NCI-H524 treated with DMSO at 0.1 percent for 48 hours (cell line): ENCODE results near the gene PDIA4.
A peak's percentile ranks its signal among the peaks of the same experiment; 100 is the strongest.

Experiments used
- DNase-seq: peaks from one replicate; lab custom pipeline; 2025; lab: John Stamatoyannopoulos, UW

PDIA4 gene

DNA sequence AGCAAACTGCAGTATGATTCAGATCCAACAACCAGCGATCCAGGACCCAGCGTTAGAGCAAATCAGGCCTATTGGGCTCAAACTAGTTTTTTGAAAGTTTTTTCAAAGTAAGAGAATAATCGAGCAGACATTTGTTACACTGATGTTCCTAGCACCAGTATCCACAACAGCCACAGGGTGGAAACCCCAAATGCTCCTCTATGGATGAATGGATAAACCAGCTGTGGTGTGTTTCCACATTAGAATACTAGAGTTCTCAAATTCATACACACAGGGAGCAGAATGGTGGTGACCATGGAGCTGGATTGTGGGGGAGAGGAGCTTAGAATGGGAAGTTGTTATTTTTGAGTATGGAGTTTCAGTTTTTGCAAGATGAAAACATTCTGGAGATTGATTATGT is 60.7 kb downstream of the PDIA4 start:
- no peak for DNase-seq

DNA sequence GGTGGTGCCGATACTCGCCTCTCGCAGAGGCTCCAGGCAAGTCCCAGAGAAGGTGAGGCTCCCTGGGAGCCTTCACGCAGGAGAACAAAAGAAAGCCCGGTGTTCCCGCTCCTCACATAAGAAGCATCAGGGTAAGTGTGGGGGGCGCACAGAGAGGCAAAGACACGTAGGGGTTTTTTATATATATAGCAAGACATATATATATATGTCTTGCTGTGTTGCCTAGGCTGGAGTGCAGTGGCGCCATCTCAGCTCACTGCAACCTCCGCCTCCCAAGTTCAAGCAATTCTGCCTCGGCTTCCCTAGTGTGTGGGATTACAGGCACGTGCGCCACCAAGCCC is 61.3 kb downstream of the PDIA4 start:
- no peak for DNase-seq

DNA sequence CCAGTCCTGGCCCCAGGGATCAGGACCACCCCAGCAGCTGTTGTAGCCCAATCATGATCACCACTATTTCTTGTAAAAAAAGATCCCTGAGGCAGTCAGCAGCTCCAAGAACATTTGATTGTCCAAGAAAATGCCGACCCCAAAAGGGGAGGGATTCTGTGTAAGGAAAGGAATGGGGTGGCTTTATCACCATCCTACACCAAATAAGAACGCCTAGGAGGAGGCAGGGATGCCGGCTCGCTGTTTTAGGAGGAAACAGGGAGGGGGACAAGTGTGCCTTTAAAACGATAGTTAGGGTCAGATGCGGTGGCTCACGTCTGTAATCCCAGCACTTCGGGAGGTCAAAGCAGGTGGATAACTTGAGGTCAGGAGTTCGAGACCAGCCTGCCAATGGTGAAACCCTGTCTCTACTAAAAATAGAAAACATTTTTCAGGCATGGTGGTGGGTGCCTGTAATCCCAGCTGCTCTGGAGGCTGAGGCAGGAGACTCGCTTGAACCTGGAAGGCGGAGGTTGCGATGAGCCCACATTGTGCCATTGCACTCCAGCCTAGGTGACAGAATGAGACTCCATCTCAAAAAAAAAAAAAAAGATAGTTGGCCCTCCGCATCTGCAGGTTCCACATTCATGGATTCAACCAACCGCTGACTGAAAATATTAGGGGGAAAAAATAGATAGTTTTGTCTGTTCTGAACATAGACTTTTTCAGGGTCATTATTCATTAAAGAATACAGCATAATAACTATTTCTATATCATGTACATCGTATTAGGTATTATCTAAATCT is 63.6 kb downstream of the PDIA4 start:
- DNase-seq: no peak

DNA sequence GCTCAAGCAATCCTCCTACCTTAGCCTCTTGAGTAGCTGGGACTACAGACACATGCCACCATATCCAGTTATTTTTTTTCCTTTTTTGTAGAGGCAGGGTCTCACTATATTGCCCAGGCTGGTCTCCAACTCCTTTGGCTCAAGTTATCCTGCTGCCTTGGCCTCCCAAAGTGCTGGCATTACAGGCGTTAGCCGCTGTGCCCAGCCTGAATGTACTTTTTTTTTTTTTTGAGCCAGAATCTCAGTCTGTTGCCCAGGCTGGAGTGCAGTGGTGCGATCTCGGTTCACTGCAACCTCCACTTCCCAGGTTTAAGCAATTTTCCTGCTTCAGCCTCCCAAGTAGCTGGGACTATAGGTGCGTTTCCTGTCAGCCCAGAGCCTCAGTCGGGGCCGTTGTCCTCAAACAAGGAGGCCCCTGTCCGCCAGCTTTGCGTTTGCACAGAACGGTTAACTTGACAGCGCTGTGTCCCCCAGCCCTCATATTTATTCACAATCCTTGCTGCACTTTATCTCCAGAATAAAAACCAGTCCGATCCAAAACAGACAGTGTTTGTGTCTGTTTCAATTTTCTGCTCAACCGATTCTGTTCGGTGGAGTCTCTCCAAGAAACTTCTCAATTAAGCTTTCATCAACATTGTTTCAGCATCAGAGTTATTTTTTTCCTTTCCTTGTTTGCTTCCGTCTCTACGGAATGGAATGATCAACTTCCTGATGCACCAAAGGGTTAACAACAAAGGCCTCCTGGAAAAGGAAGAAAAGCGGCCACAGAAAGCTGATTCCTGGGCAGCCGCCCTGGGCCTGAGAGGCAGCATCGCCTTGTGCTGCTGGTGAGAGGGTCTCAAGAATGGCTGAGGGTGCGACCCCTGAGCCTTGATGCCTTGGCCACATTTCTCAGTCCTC is 64.5 kb downstream of the PDIA4 start:
- DNase-seq: no peak

DNA sequence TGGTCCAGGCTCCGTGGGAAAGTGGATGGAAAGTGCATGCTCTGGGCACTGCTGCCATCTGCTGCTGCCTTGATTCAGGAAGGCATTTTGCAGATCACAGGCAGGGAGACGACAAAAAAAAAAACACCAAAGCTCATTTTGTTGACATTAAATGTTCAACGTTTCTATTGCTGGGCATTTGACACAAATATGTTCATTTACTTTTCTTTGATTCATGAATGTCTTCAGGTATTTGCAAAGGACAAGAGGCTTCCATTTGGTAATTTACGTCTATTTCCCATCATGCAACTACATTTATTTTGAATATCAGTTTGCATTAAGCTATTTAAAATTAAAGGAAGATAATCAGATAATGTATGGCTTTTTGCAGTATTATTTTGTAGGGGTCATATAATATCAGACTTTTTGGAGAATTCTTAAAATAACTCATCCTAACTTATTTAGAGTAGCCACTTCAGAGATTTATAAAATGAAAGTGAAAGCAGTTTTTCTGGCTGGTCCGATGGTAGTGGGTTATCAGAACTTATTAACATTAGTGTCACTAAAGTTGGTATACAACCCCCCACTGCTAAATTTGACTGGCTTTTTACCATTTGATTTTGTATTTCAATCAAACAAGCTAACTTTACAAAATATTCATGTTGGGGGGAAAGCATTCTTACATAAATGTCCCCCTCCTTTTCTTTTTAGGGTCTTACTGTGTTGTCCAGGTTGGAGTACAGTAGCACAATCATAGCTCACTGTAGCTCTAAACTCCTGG is 65.3 kb downstream of the PDIA4 start:
- DNase-seq: peak; percentile 42

DNA sequence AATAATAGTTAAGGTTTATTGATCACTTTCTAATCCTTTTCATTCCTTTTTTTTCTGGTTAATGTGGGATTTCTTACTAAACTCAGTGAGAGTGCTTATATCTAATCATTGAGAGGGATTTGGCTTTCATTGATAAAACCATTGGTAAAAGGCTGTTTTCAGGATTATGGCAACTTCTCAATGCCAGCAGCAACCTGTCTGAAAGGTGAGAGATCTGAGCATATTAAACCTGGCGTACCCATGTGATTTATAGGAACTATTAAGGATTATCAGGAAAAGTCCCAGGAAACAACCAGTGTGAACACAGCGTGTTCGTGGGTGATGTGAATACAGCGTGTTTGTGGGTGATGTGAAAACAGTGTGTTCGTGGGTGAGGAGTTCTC is 65.9 kb downstream of the PDIA4 start:
- no peak for DNase-seq

DNA sequence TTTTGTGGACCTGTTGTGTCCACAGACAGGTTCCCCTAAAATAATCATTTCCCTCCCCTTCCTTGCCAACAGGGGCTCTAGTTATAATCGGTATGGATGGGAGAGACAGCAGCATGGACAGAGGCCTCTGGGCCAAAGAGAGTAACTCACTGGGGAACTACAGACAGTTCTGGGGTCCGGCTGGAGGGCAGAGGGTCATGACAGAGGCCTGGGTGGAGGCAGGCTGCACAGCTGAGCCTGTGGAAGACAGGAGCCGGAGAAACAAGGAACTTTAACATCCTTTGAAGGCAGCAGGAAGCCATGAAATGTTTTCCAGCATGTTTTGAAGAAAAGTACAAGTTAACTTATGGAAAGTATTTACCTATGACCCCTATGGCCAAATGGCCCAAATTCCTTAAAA is 68.6 kb downstream of the PDIA4 start:
- DNase-seq: no peak

DNA sequence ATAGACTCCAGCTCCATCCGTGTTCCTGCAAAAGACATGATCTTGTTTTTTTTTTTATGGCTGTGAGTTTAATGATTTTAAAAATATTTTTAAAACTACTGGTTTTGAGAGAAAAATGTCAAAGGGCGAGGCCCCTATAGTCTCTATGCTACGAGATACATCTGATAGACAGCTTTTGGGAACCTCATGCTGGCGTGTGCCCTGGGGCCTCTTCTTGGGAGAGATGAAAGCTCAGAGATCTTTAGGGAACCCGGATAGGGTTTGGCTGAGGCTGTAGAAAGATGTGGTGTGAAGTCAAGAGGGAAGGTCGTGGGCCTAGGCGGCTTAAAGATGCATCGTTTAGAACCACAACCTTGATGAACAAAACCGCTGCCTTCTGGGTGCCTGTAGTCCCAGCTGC is 70.2 kb downstream of the PDIA4 start:
- no peak for DNase-seq

DNA sequence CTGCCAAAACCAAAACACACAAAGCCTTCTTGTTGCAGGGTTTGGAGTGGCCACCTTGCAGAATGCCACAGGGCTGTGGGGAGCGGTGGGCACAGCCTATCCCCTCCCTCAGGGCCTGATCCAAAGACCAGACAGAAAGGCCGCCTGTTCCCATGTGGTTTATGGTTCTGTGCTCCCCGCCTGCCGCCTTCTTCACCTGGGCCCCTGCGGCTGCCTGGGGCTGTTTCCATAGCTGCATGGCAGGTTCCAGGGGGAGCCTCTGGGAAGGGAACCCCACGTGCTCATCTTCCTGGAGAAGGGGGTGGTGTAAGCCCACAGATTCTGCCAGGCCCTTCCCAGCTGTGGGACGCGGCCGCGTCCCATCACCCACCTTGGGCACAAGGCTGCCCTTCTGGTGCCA is 73.5 kb downstream of the PDIA4 start:
- no peak for DNase-seq

DNA sequence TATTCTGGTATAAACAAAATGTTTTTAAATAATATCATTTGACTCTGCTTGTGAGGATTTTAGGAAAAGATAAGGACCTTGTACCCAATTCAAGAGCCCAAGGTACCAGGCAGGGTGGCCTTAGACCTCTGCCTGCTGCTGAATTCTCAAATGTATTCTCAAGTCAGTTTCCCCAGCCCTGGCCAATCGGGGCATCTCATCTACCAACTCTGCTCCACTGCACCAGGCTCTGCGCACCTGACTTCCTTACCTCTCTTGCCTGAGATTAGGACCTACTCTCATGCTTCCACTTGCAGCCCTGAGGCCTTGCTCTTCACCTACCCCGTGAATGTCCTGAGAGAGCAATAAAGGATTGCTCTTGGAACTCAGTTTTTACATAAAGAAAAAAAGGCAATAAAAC is 74.6 kb downstream of the PDIA4 start:
- no peak for DNase-seq
